Measurements from ENCODE around the gene ENTR1. TPM values are rescaled to one million over a fixed set of nuclear protein-coding genes. Genes with fewer than 3 reads are reported as not detected.

ENTR1 gene
- total RNA-seq, 2 donors from 2014 or later: 19.9 to 52.5 TPM

- no peaks in the 10 kb centered on the region for H3K36me3 ChIP-seq
- 90% methylated on average over 14 of the region's 14 CpGs for WGBS
Observed at GRCh38 chr9:136404801-136405136, 5.6 kb downstream of the ENTR1 start.

DNA sequence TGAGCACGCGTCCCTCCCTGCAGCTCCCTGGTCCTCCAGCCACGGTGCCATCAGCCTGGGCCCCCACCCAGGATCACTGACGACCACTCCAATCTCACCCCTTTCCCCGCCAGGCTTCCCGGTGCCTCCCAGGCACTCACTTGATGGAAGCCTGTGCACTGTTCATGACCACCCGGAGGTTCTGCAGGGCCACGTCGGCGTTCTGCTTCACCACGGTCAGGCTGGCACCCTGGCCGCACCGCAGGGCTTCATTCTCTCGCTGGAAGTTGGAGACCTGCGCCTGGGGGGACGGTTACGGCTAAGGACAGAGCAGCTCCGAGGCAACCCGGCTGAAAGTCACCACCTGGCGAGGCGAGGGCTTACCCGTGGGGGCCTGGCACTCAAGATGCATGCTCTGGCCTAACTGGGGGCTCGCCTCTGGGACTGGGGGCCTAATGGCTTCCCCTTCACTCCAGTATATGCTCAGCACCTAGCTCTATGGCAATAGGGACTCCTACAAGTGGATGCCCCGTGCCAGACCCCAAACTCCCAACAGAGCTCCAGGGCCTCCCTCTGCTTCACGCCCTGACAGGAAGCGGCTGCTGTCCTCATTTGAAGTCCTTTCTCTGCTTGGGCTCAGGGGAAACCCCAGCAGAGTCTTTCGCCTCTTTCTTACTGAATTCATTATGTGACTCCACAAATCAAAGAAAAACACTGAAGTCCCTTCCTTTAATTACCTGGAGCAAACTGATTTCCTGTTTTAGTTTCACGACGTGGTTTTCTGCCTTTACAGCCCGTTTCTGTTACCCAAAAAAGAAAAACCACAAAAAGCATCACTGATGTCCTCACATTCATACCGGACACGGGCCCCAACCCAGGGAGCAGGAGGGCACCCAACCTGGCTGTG is 6.3 kb downstream of the ENTR1 start:
- Histone ChIP-seq H3K27me3 (replicated peaks; ENCODE audit: insufficient read depth) (no peaks in the 10 kb centered on the region), H3K9me3 (no peaks in the 10 kb centered on the region), H3K36me3 (no peaks in the 10 kb centered on the region), H3K27ac (no peak overlapping the region), H3K4me3 (no peak overlapping the region), H3K4me1 (replicated peaks) (peaks cover 3% of the 10 kb centered on the region)
- no peak for DNase-seq (ENCODE audit: low spot score)
- intact Hi-C loops (cut with DNase I): no loop called here
- 92% methylated on average over 32 of the region's 32 CpGs for WGBS
- TF ChIP-seq POLR2AphosphoS5 (IDR thresholded peaks at IDR 0.05) (no peak), POLR2A (IDR thresholded peaks at IDR 0.05) (no peak)
- TF ChIP-seq, protein P1, sequence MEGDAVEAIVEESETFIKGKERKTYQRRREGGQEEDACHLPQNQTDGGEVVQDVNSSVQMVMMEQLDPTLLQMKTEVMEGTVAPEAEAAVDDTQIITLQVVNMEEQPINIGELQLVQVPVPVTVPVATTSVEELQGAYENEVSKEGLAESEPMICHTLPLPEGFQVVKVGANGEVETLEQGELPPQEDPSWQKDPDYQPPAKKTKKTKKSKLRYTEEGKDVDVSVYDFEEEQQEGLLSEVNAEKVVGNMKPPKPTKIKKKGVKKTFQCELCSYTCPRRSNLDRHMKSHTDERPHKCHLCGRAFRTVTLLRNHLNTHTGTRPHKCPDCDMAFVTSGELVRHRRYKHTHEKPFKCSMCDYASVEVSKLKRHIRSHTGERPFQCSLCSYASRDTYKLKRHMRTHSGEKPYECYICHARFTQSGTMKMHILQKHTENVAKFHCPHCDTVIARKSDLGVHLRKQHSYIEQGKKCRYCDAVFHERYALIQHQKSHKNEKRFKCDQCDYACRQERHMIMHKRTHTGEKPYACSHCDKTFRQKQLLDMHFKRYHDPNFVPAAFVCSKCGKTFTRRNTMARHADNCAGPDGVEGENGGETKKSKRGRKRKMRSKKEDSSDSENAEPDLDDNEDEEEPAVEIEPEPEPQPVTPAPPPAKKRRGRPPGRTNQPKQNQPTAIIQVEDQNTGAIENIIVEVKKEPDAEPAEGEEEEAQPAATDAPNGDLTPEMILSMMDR (IDR thresholded peaks at IDR 0.05): no peak

More at GRCh38 chr9:136404801-136405136, 5.6 kb downstream of the ENTR1 start:
- H3K27ac ChIP-seq: no peak overlapping the region
- no peaks in the 10 kb centered on the region for H3K4me1 ChIP-seq (replicated peaks)
- no peak for DNase-seq (ENCODE audit: low spot score)
- H3K9me3 ChIP-seq: no peaks in the 10 kb centered on the region
- no peak overlapping the region for H3K4me3 ChIP-seq
- TF ChIP-seq, protein P1 (IDR thresholded peaks at IDR 0.05): no peak
- TF ChIP-seq POLR2A (IDR thresholded peaks at IDR 0.05) (no peak), POLR2AphosphoS5 (IDR thresholded peaks at IDR 0.05) (no peak)
- intact Hi-C loops (cut with DNase I): no loop called here
- no peaks in the 10 kb centered on the region for H3K27me3 ChIP-seq (replicated peaks; ENCODE audit: insufficient read depth)

DNA sequence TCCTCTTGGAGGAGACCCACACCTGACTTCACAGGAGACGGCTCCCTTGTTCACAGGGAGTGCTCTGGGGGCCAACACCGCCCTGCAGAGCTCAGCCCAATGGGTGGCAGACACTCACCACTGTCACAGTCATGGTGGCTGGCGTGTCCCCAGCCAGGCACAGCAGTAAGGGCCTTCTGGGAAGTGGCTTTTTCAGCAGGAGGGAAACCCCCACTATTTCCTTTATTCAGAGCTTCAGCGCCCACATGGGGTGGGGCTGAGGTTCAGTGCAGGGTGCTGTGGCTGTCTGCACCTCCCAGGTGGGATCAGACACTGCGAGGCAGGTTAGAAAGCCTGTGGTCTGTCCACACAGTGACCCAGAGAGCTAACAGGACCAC is 6.9 kb downstream of the ENTR1 start:
- H3K27ac ChIP-seq: no peak overlapping the region
- DNase-seq (ENCODE audit: low spot score): no peak
- H3K9me3 ChIP-seq: no peaks in the 10 kb centered on the region
- intact Hi-C loops (cut with DNase I): no loop called here
- no peak overlapping the region for H3K4me3 ChIP-seq
- H3K4me1 ChIP-seq (replicated peaks): peaks cover 4% of the 10 kb centered on the region
- 92% methylated on average over 5 of the region's 5 CpGs for WGBS
- no peak for TF ChIP-seq POLR2AphosphoS5 (IDR thresholded peaks at IDR 0.05)
- H3K27me3 ChIP-seq (replicated peaks; ENCODE audit: insufficient read depth): no peaks in the 10 kb centered on the region
- no peaks in the 10 kb centered on the region for H3K36me3 ChIP-seq

DNA sequence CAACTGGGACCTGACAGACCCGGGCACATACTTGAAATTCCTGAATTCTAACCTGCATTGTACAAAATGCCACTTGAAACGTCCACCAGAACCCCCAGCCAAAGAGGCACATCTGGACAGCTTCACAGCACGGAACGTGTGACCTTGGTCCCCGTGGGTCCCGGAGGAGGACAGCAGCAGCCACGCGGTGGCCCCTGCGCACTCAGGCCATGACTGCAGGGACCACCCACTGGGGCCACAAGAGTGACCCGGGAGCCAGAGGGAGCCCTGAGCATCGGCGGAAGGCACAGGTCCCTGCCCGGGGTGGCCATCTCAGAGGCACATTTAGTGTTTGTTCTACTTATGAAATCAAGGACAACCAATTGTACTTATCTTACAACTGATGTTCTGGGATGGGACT is 8.3 kb downstream of the ENTR1 start:
- H3K27ac ChIP-seq: no peak overlapping the region
- 78% methylated on average over 13 of the region's 13 CpGs for WGBS
- H3K36me3 ChIP-seq: no peaks in the 10 kb centered on the region
- H3K27me3 ChIP-seq (replicated peaks; ENCODE audit: insufficient read depth): no peaks in the 10 kb centered on the region
- H3K4me3 ChIP-seq: no peak overlapping the region
- intact Hi-C loops (cut with DNase I): no loop called here
- peaks cover 4% of the 10 kb centered on the region for H3K4me1 ChIP-seq (replicated peaks)
- DNase-seq (ENCODE audit: low spot score): no peak
- TF ChIP-seq POLR2AphosphoS5 (IDR thresholded peaks at IDR 0.05) (no peak), POLR2A (IDR thresholded peaks at IDR 0.05) (no peak)
- TF ChIP-seq, protein P1 (IDR thresholded peaks at IDR 0.05): no peak
- H3K9me3 ChIP-seq: no peaks in the 10 kb centered on the region

GRCh38 chr9:136401173-136401922 is 9.1 kb downstream of the ENTR1 start:
- no peaks in the 10 kb centered on the region for H3K9me3 ChIP-seq
- no peak for DNase-seq (ENCODE audit: low spot score)
- intact Hi-C loops (cut with DNase I): no loop called here
- 94% methylated on average over 18 of the region's 18 CpGs for WGBS
- TF ChIP-seq, protein P1 (IDR thresholded peaks at IDR 0.05): no peak
- TF ChIP-seq POLR2A (IDR thresholded peaks at IDR 0.05): no peak
- no peak for TF ChIP-seq POLR2AphosphoS5 (IDR thresholded peaks at IDR 0.05)
- no peak overlapping the region for H3K27ac ChIP-seq
- no peak overlapping the region for H3K4me3 ChIP-seq
- peaks cover 4% of the 10 kb centered on the region for H3K4me1 ChIP-seq (replicated peaks)
- H3K27me3 ChIP-seq (replicated peaks; ENCODE audit: insufficient read depth): no peaks in the 10 kb centered on the region
- H3K36me3 ChIP-seq: no peaks in the 10 kb centered on the region
